ENCODE measurements around the gene ZFYVE28.
"Not testable (repeated sequence)": the region's sequence is repeated elsewhere in the genome, so short reads cannot be mapped to it uniquely, and the experiment has no call there.

The ZFYVE28 gene

GRCh38 chr4:2390146-2390545, 28.3 kb downstream of the ZFYVE28 start:
- DNase-seq (ENCODE audit: low read depth), result no peak

- no peak for DNase-seq (ENCODE audit: low read depth)
Observed at GRCh38 chr4:2389691-2390090, 28.8 kb downstream of the ZFYVE28 start.

DNA sequence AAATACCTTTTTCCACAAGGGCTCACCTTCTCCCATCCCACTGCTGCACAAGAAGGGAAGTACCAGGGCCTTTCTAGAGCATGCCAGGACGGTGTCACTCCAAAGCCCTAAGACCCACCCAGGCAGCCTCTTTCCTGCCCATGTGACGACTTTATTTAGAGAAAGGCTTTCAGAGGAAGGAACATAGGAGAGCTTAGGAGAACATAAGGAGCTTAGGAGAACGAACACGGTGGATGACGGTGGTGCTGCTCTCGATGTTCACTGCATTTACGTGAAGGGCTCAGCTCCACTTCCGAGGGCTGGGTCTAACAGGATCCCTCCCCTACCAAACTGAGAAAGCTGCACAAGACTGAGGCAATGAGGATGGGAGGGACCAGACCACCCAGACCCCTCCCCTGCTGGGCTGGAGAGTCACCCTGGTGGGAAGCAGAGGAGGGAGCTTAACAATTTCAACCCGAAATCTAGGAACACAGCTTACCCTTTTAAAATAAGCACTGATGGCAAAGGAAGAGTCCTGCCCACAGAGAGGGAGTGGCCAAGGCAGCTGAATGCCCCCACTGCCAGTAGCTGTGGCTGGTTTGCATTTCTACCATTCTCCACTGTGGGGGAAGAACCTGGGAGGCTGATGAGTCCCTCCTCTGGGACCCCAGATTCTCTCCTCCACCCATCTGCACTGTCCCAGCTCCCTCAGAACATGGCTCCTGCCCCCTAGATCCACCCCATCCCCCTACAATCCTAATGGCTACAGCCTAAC, 29.8 kb downstream of the ZFYVE28 start:
- no peak for DNase-seq (ENCODE audit: low read depth)

- DNase-seq (ENCODE audit: low read depth), result no peak
Observed at GRCh38 chr4:2387829-2388228, 30.6 kb downstream of the ZFYVE28 start.

DNA sequence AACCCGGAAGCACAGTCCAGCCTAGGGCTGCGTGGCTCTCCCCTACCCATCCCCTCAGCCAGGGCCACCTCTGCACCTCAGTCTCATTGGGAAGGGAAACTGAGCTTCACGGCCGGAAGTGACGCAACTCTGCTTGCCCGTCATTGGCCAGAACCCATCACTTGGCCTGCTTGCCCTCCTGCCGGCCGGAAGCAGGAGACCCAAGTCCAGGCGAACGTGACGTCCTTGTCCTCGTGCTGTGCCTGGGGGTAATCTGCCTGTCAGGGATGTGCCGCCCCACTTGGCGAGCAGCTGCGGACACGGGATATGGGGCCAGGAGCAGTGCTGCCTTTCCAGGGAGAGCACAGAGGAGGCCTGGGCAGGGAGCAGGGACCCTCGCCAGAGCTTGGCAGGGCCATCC, 31.2 kb downstream of the ZFYVE28 start:
- DNase-seq (ENCODE audit: low read depth), result no peak

DNA sequence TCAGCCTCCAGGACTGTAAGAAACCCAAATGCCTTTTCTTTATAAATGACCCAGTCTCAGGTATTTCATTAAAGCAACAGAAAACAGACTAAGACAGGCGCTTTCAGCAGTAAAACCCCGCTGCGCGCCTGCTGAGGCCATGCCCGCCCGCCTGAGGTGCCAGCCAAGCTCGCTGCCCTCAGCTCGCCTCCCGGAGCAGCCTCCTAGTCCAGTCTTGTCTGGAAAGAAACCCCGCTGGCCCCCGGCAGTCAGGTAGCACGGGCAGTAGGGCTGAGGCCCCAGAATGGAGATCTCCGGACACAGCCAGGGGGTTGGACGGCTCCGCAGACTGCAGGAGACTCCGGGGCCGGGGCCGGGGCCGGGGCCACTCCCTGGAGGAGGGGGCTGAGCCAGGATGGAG, 31.7 kb downstream of the ZFYVE28 start:
- no peak for DNase-seq (ENCODE audit: low read depth)

- no peak for DNase-seq (ENCODE audit: low read depth)
Observed at GRCh38 chr4:2385516-2385915, 32.9 kb downstream of the ZFYVE28 start.

- DNase-seq (ENCODE audit: low read depth), result no peak
Observed at GRCh38 chr4:2384245-2384644, 34.2 kb downstream of the ZFYVE28 start.

- no peak for DNase-seq (ENCODE audit: low read depth)
Observed at GRCh38 chr4:2383760-2384159, 34.7 kb downstream of the ZFYVE28 start.

GRCh38 chr4:2383220-2383631, 35.2 kb downstream of the ZFYVE28 start:
- DNase-seq (ENCODE audit: low read depth), result not testable (repeated sequence)

DNA sequence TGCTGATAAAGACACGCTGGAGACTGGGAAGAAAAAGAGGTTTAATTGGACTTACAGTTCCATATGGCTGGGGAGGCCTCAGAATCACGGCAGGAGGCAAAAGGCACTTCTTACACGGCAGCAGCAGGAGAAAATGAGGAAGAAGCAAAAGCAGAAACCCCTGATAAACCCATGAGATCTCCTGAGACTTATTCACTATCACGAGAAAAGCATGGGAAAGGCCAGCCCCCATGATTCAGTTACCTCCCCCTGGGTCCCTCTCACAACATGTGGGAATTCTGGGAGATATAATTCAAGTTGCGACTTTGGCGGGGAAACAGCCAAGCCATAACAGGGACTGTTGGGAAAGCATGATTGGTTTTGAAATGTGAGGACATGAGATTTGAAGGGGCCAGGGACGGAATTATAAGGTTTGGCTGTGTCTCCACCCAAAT, 35.7 kb downstream of the ZFYVE28 start:
- not testable (repeated sequence) for DNase-seq (ENCODE audit: low read depth)

DNA sequence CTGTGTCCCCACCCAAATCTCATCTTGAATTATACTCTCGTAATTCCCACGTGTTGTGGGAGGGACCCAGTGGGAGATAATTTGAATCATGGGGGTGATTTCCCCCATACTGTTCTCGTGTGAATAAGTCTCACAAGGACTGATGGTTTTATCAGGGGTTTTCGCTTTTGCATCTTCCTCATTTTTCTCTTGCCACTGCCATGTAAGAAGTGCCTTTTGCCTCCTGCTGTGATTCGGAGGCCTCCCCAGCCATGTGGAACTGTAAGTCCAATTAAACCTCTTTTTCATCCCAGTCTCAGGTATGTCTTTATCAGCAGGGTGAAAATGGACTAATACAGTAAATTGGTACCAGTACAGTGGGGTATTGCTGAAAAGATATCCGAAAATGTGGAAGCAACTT, 37.9 kb downstream of the ZFYVE28 start:
- not testable (repeated sequence) for DNase-seq (ENCODE audit: low read depth)

DNA sequence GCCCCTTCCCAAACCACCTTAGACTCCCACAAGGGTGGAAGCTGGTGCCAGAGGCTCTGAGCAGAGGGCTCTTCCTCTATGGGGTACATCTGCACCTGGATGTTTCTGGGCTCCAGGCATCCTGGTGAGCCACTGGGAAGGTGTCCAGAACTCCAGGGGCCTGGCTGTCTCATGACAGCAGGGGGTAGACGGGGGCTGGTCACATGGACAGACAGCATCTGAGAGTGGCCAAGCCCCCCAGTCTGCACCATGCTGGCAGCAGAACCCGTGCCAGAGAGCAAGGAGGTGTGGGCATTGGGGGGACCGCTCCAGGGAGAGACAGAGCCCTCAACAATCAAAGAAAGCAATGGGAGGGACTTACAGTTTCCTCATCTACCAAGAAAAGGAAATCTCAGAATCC, 39.5 kb downstream of the ZFYVE28 start:
- DNase-seq (ENCODE audit: low read depth), result no peak

DNA sequence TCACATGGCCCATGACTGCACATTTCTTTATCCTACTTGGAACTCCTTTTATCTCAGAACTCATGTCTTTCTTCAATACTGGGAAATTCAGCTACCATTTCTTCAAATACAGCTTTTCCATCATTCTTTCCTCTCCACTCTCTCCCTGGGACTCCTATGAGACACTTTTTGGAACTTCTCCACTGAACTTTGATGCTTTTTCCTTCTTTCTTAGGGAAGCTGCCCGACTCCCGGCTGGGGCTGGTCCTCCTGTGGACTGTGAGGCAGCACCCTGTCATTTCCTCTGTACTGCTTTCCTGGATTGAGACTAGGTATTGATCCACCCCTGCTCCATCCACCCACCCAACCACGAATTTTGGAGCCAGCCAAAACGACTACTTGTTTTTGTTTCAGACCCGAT, 40.0 kb downstream of the ZFYVE28 start:
- DNase-seq (ENCODE audit: low read depth), result no peak

- DNase-seq (ENCODE audit: low read depth), result no peak
Observed at GRCh38 chr4:2377241-2377640, 41.2 kb downstream of the ZFYVE28 start.

- DNase-seq (ENCODE audit: low read depth), result no peak
Observed at GRCh38 chr4:2375427-2375826, 43.0 kb downstream of the ZFYVE28 start.

DNA sequence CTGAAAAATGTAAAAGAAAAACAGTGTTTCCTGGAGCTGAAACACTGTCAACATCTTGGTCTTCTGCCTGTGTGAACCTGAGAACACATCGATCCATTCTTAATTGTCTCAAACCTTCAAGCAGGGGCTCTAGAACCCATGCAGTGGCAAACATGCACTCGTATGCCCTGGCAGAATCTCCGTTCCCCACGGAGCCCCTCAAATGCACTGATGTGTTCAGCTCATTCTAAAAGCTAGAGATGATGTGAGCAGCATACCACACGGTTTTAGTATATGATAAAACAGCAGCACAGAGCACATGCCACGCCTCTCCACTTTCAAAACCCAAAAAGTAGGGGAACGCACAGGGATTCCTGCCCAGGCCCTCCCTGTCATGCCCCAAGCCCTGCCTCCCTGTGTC, 44.9 kb downstream of the ZFYVE28 start:
- DNase-seq (ENCODE audit: low read depth), result no peak

- DNase-seq (ENCODE audit: low read depth), result no peak
Observed at GRCh38 chr4:2372488-2373030, 45.9 kb downstream of the ZFYVE28 start.

DNA sequence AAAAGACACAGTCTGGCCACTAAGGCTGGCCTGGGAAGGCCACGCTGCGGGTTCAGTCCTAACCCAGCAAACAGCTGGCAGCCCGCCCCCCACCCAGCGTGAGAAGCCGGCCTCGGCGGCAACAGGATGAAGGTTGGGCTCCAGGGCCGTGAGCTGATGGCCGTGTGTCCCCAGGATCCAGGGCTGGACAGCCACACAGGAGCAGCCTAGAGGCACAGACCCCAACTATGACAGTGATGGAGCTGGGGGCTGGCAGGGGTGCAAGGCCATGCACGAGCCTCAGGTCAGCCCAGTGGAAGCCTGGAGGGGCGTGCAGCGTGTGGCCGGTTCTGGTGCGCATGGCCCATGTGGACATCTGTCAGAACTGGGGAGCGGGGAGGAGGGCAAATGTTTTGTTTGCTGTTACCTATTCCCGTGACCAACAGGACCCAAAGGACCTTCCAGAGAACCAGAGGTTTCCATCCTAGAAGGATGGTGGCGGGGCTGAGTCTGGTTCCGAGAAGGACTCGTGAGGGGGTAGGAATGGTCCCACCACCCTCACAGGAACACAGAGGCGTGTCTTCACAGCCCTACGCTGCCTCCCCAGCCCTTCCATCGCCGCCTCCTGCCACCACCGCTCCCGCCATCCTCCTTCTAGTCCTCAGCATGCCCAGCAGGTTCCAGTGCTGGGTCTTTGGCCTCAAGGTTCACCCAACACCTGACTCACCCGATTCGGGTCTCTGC, 46.5 kb downstream of the ZFYVE28 start:
- DNase-seq (ENCODE audit: low read depth), result no peak

GRCh38 chr4:2370597-2371320, 47.7 kb downstream of the ZFYVE28 start:
- DNase-seq (ENCODE audit: low read depth), result no peak

DNA sequence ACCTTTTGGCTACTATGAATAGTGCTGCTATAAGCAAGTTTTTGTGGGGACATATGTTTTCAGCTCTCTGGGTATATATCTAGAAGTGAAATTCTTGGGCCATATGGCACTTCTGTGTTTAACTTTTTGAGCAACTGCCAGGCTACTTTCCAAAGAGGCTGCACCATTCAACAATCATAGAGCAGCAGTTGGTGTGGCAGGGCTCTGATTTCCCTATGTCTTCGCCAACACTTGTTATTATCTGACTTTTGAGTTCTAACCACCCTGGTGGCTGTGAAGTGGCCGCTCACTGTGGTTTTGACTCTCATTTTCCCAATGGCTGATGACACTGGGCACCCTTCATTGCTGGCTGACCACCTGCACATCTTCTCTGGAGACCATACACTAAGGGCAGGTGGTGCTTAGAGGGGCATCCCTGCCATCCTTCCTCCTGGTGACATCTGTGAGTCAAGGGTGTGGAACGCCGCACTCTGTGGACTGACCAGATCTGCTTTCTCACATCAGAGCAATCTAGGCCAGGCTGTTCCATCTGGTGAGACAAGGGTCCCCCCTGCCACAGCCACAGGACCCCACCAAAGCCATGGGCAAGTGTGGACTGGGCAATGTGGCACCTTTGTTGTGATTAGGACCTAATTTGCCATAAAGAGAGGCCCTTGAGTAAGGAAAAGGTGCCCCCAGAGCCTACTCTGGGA, 49.6 kb downstream of the ZFYVE28 start:
- DNase-seq (ENCODE audit: low read depth), result no peak

DNA sequence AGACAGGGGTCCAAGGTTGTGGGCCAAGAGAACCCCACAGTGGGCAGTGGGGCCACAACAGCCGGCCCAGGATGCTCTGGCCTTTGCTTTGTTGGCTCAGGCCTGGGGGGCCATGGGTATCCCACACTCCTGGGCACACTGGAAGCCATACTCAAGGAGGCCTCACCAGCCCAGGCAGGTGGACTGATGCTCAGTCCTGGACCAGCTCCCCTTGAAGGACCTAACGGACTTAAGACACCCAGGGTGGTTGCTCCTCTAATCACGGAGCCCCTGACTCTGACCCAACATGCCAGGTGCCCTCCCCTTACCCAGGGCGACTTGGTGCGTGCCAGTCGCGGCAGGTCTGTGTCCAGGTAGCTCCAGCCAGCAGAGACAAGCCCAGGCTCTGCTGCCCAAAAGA, 50.8 kb downstream of the ZFYVE28 start:
- DNase-seq (ENCODE audit: low read depth), result no peak

Measured in T-helper 22 cell (primary cell).